Activated T-cell treated with anti-CD3 and anti-CD28 coated beads, Interleukin-2, amount 50 U/mL, for 4 hours (primary cell): ENCODE results near the gene KRTAP4-2. TPM values are rescaled to one million over a fixed set of nuclear protein-coding genes. Genes with fewer than 3 reads are reported as not detected.
"Not testable (repeated sequence)": the region's sequence is repeated elsewhere in the genome, so short reads cannot be mapped to it uniquely, and the experiment has no call there.

Experiments
- ATAC-seq, 2 donors: fragments of 200-7000 bp; cut with Tn5 transposase; one replicate each; pipeline ENCODE4 v1.10.0; 2021
- DNase-seq: peaks from one replicate; pipeline ENCODE4 v3.0.0-alpha.2; 2020
- H3K27me3 Mint-ChIP-seq: one replicate; pipeline ENCODE4 v1.8.0; 2021; ENCODE audit warnings: low read depth, mixed read lengths
- H3K36me3 Mint-ChIP-seq: one replicate; pipeline ENCODE4 v1.8.0; 2022; ENCODE audit warnings: mixed read lengths; ENCODE audit not compliant: insufficient read depth
- H3K4me1 Mint-ChIP-seq: one replicate; pipeline ENCODE4 v1.8.0; 2021; ENCODE audit warnings: low read depth, mixed read lengths
- H3K4me3 Mint-ChIP-seq: one replicate; pipeline ENCODE4 v1.8.0; 2021; ENCODE audit warnings: mild to moderate bottlenecking, moderate library complexity, mixed read lengths
- H3K9me3 Mint-ChIP-seq: one replicate; pipeline ENCODE4 v1.8.0; 2021; ENCODE audit warnings: mixed read lengths
- total RNA-seq, 3 donors: library from RNA; stranded (reverse); gene quantifications; one replicate each; pipeline ENCODE4 v1.2.1, GENCODE V29; 2021

The KRTAP4-2 gene
- total RNA-seq, 3 donors from 2014 or later, result not detected

- ATAC-seq (no peak), DNase-seq (no peak)
- Mint-ChIP-seq H3K36me3 (peaks cover 3% of the 10 kb centered on the region), H3K9me3 (peaks cover 13% of the 10 kb centered on the region), H3K4me3 (no peak overlapping the region), H3K4me1 (no peaks in the 10 kb centered on the region), H3K27me3 (no peaks in the 10 kb centered on the region)
Measured at GRCh38 chr17:41147531-41148204, 30.4 kb downstream of the KRTAP4-2 start.

GRCh38 chr17:41145261-41145660, 32.8 kb downstream of the KRTAP4-2 start:
- H3K4me1 Mint-ChIP-seq, result no peaks in the 10 kb centered on the region
- peaks cover 22% of the 10 kb centered on the region for H3K9me3 Mint-ChIP-seq

GRCh38 chr17:41144846-41145245, 33.2 kb downstream of the KRTAP4-2 start:
- Mint-ChIP-seq H3K4me3 (no peak overlapping the region), H3K27me3 (peaks cover under 1% of the 10 kb centered on the region)
- no peak for DNase-seq

More at GRCh38 chr17:41145261-41145660, 32.8 kb downstream of the KRTAP4-2 start:
- no peak for DNase-seq
- peaks cover 7% of the 10 kb centered on the region for H3K36me3 Mint-ChIP-seq
- ATAC-seq, result no peak
- H3K27me3 Mint-ChIP-seq, result no peaks in the 10 kb centered on the region
- no peak overlapping the region for H3K4me3 Mint-ChIP-seq

GRCh38 chr17:41141361-41141760, 36.7 kb downstream of the KRTAP4-2 start:
- Mint-ChIP-seq H3K9me3 (peaks cover 30% of the 10 kb centered on the region), H3K4me1 (no peaks in the 10 kb centered on the region), H3K4me3 (no peak overlapping the region), H3K27me3 (peaks cover 3% of the 10 kb centered on the region), H3K36me3 (peaks cover 8% of the 10 kb centered on the region)
- DNase-seq (no peak), ATAC-seq (no peak)

More at GRCh38 chr17:41144846-41145245, 33.2 kb downstream of the KRTAP4-2 start:
- peaks cover 22% of the 10 kb centered on the region for H3K9me3 Mint-ChIP-seq
- ATAC-seq, result no peak
- H3K4me1 Mint-ChIP-seq, result no peaks in the 10 kb centered on the region
- peaks cover 7% of the 10 kb centered on the region for H3K36me3 Mint-ChIP-seq

- Mint-ChIP-seq H3K4me1 (no peaks in the 10 kb centered on the region), H3K36me3 (peaks cover 8% of the 10 kb centered on the region), H3K27me3 (peaks cover 3% of the 10 kb centered on the region), H3K4me3 (no peak within 1 kb of the TSS), H3K9me3 (peaks cover 30% of the 10 kb centered on the region)
- no peak for ATAC-seq
- DNase-seq, result no peak
Measured at GRCh38 chr17:41140360-41141131, 37.5 kb downstream of the KRTAP4-2 start, which contains the start of gene KRTAP4-6. Gene KRTAP4-6 (minus strand): TSS chr17:41140544. CDS start chr17:41140487, 57 bp downstream.

GRCh38 chr17:41139865-41140264, 38.2 kb downstream of the KRTAP4-2 start:
- H3K4me1 Mint-ChIP-seq, H3K36me3 Mint-ChIP-seq, ATAC-seq, H3K27me3 Mint-ChIP-seq, DNase-seq, H3K4me3 Mint-ChIP-seq: not testable (repeated sequence)
- H3K9me3 Mint-ChIP-seq, result peaks cover 30% of the 10 kb centered on the region

- Mint-ChIP-seq H3K27me3 (no peaks in the 10 kb centered on the region), H3K4me1 (peaks cover 28% of the 10 kb centered on the region), H3K36me3 (peaks cover 1% of the 10 kb centered on the region), H3K9me3 (peaks cover 11% of the 10 kb centered on the region), H3K4me3 (no peak overlapping the region)
- DNase-seq (no peak), ATAC-seq (no peak)
Measured at GRCh38 chr17:41133880-41134735, 43.9 kb downstream of the KRTAP4-2 start.

- H3K4me3 Mint-ChIP-seq, result no peak overlapping the region
- ATAC-seq (no peak), DNase-seq (no peak)
- peaks cover 34% of the 10 kb centered on the region for H3K4me1 Mint-ChIP-seq
- H3K27me3 Mint-ChIP-seq, result no peaks in the 10 kb centered on the region
- no peaks in the 10 kb centered on the region for H3K36me3 Mint-ChIP-seq
- peaks cover 8% of the 10 kb centered on the region for H3K9me3 Mint-ChIP-seq
Measured at GRCh38 chr17:41131979-41132378, 46.0 kb downstream of the KRTAP4-2 start.

Other genes starting within 250 kb of the KRTAP4-2 start
- gene KRT23, start 240.6 kb downstream of the KRTAP4-2 start, total RNA-seq, result not detected
- gene KRT39, start 211.3 kb downstream of the KRTAP4-2 start, total RNA-seq, result not detected
- gene KRT40, start 193.9 kb downstream of the KRTAP4-2 start, total RNA-seq, result not detected
- not detected for gene KRTAP3-3, start 184.1 kb downstream of the KRTAP4-2 start, total RNA-seq
- gene KRTAP3-2, start 178.3 kb downstream of the KRTAP4-2 start, total RNA-seq, result not detected
- gene KRTAP3-1, start 169.1 kb downstream of the KRTAP4-2 start, total RNA-seq, result not detected
- gene KRTAP1-5, start 151.0 kb downstream of the KRTAP4-2 start, total RNA-seq, result not detected
- not detected for gene KRTAP1-4, start 148.0 kb downstream of the KRTAP4-2 start, total RNA-seq
- gene KRTAP1-3, start 143.3 kb downstream of the KRTAP4-2 start, total RNA-seq, result not detected
- not detected for gene KRTAP1-1, start 136.8 kb downstream of the KRTAP4-2 start, total RNA-seq
- gene KRTAP2-1, start 130.9 kb downstream of the KRTAP4-2 start, total RNA-seq, result not detected
- gene KRTAP2-2, start 123.0 kb downstream of the KRTAP4-2 start, total RNA-seq, result not detected
- not detected for gene KRTAP2-3, start 118.1 kb downstream of the KRTAP4-2 start, total RNA-seq
- not detected for gene KRTAP2-4, start 112.3 kb downstream of the KRTAP4-2 start, total RNA-seq
- gene KRTAP4-7, start 94.1 kb downstream of the KRTAP4-2 start, total RNA-seq, result not detected
- gene KRTAP4-8, start 80.1 kb downstream of the KRTAP4-2 start, total RNA-seq, result not detected
- gene KRTAP4-16, start 76.0 kb downstream of the KRTAP4-2 start, total RNA-seq, result not detected
- not detected for gene KRTAP4-9, start 72.8 kb downstream of the KRTAP4-2 start, total RNA-seq
- not detected for gene KRTAP4-11, start 59.8 kb downstream of the KRTAP4-2 start, total RNA-seq
- not detected for gene KRTAP4-12, start 54.0 kb downstream of the KRTAP4-2 start, total RNA-seq
- not detected for gene KRTAP4-6, start 37.7 kb downstream of the KRTAP4-2 start, total RNA-seq
- gene KRTAP4-5, start 28.4 kb downstream of the KRTAP4-2 start, total RNA-seq, result not detected
- gene KRTAP4-4, start 17.5 kb downstream of the KRTAP4-2 start, total RNA-seq, result not detected
- not detected for gene KRTAP4-3, start 10.0 kb downstream of the KRTAP4-2 start, total RNA-seq
- gene KRTAP4-1, start 6.7 kb upstream of the KRTAP4-2 start, total RNA-seq, result not detected
- gene KRTAP9-1, start 11.7 kb upstream of the KRTAP4-2 start, total RNA-seq, result not detected
- gene KRTAP9-2, start 48.4 kb upstream of the KRTAP4-2 start, total RNA-seq, result not detected
- not detected for gene KRTAP9-3, start 54.2 kb upstream of the KRTAP4-2 start, total RNA-seq
- gene KRTAP9-8, start 59.8 kb upstream of the KRTAP4-2 start, total RNA-seq, result not detected
- gene KRTAP9-4, start 71.5 kb upstream of the KRTAP4-2 start, total RNA-seq, result not detected
- gene KRTAP9-9, start 77.2 kb upstream of the KRTAP4-2 start, total RNA-seq, result not detected
- not detected for gene KRTAP9-6, start 87.2 kb upstream of the KRTAP4-2 start, total RNA-seq
- not detected for gene KRTAP9-7, start 97.5 kb upstream of the KRTAP4-2 start, total RNA-seq
- gene KRTAP29-1, start 124.6 kb upstream of the KRTAP4-2 start, total RNA-seq, result not detected
- gene KRTAP16-1, start 131.1 kb upstream of the KRTAP4-2 start, total RNA-seq, result not detected
- gene KRTAP17-1, start 137.5 kb upstream of the KRTAP4-2 start, total RNA-seq, result not detected
- not detected for gene KRT33A, start 172.6 kb upstream of the KRTAP4-2 start, total RNA-seq
- not detected for gene KRT33B, start 191.6 kb upstream of the KRTAP4-2 start, total RNA-seq
- gene KRT34, start 204.1 kb upstream of the KRTAP4-2 start, total RNA-seq, result not detected
- not detected for gene KRT31, start 219.4 kb upstream of the KRTAP4-2 start, total RNA-seq
- not detected for gene KRT37, start 246.4 kb upstream of the KRTAP4-2 start, total RNA-seq